ENCODE results near the gene SEL1L3.

- TF ChIP-seq, protein P1, sequence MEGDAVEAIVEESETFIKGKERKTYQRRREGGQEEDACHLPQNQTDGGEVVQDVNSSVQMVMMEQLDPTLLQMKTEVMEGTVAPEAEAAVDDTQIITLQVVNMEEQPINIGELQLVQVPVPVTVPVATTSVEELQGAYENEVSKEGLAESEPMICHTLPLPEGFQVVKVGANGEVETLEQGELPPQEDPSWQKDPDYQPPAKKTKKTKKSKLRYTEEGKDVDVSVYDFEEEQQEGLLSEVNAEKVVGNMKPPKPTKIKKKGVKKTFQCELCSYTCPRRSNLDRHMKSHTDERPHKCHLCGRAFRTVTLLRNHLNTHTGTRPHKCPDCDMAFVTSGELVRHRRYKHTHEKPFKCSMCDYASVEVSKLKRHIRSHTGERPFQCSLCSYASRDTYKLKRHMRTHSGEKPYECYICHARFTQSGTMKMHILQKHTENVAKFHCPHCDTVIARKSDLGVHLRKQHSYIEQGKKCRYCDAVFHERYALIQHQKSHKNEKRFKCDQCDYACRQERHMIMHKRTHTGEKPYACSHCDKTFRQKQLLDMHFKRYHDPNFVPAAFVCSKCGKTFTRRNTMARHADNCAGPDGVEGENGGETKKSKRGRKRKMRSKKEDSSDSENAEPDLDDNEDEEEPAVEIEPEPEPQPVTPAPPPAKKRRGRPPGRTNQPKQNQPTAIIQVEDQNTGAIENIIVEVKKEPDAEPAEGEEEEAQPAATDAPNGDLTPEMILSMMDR (IDR thresholded peaks at IDR 0.05) = no peak
- TF ChIP-seq POLR2A (IDR thresholded peaks at IDR 0.05) = no peak
These were observed 57.4 kb downstream of the SEL1L3 start for GRCh38 chr4:25805255-25805860.
